BJ (cell line): ENCODE data around the gene TMED6. TPM values are rescaled to one million over a fixed set of nuclear protein-coding genes. Genes with fewer than 3 reads are reported as not detected.
"Not testable (repeated sequence)": the region's sequence is repeated elsewhere in the genome, so short reads cannot be mapped to it uniquely, and the experiment has no call there.

ENCODE experiments used
- CTCF ChIA-PET: fragments of 350-600 bp; formaldehyde crosslinking; extraction: SDS; loops from one replicate; lab custom pipeline; 2021; ENCODE audit warnings: antibody characterized with exemption, inconsistent platforms; lab: Yijun Ruan, JAX
- POLR2A ChIA-PET: fragments of 300-600 bp; sonication (Branson Sonifier 250); formaldehyde crosslinking; extraction: SDS; loops from one replicate; lab custom pipeline; 2021; ENCODE audit warnings: antibody characterized with exemption; lab: Charles Lee
- DNase-seq: peaks from one replicate; pipeline ENCODE4 v3.0.0-alpha.2; 2011; ENCODE audit warnings: low read depth
- H3K27me3 ChIP-seq: 2 replicates; pipeline ENCODE4 v1.6.0; 2011; ENCODE audit warnings: low read length; ENCODE audit not compliant: control insufficient read depth, insufficient read depth
- H3K36me3 ChIP-seq: 2 replicates; pipeline ENCODE4 v1.5.1; 2011; ENCODE audit warnings: low read length; ENCODE audit not compliant: control insufficient read depth, insufficient read depth
- H3K4me3 ChIP-seq: 2 replicates; pipeline ENCODE4 v1.5.1; 2011; ENCODE audit warnings: low read depth, mild to moderate bottlenecking, control low read depth, low read length
- CTCF ChIP-seq: IDR thresholded peaks from 2 replicates; pipeline ENCODE4 v1.5.1; 2011; ENCODE audit warnings: low read depth, mild to moderate bottlenecking, control low read depth, inconsistent platforms, low read length, moderate library complexity; ENCODE audit not compliant: insufficient read depth
- polyA plus RNA-seq: library from polyadenylated mRNA; depleted of rRNA; stranded (reverse); fragments of >200 nt; gene quantifications from 2 replicates; pipeline ENCODE4 v1.2.3, GENCODE V29; 2011

The TMED6 gene
- polyA plus RNA-seq, 1 experiment = not detected

- TF ChIP-seq CTCF = no peak
- Histone ChIP-seq H3K27me3 (no peaks in the 10 kb centered on the region), H3K36me3 (peaks cover 7% of the 10 kb centered on the region), H3K4me3 (no peak overlapping the region)
- CTCF ChIA-PET = interaction anchor here (0.9 to 1.4 kb wide), 2 partner anchors 16 to 149 kb away, joined by 3 read pairs; no protein-coding TSS in a partner anchor
- no peak for DNase-seq
- POLR2A ChIA-PET = no interaction called here
Observed at GRCh38 chr16:69302301-69302700, 49.3 kb downstream of the TMED6 start.

GRCh38 chr16:69301861-69302260 is 49.7 kb downstream of the TMED6 start:
- CTCF ChIA-PET = interaction anchor here (0.7 to 1.4 kb wide), 2 partner anchors 136 to 148 kb away, joined by 3 read pairs; no protein-coding TSS in a partner anchor
- POLR2A ChIA-PET = no interaction called here

GRCh38 chr16:69301187-69301586 is 50.4 kb downstream of the TMED6 start:
- POLR2A ChIA-PET = no interaction called here

More at GRCh38 chr16:69301861-69302260, 49.7 kb downstream of the TMED6 start:
- DNase-seq = no peak
- no peak overlapping the region for H3K4me3 ChIP-seq
- no peak for TF ChIP-seq CTCF
- no peaks in the 10 kb centered on the region for H3K27me3 ChIP-seq
- H3K36me3 ChIP-seq = peaks cover 7% of the 10 kb centered on the region

GRCh38 chr16:69298261-69298660 is 53.3 kb downstream of the TMED6 start:
- TF ChIP-seq CTCF = no peak
- CTCF ChIA-PET = no interaction called here
- no peak overlapping the region for H3K4me3 ChIP-seq

More at GRCh38 chr16:69301187-69301586, 50.4 kb downstream of the TMED6 start:
- CTCF ChIA-PET = interaction anchor here (0.7 to 1.4 kb wide), 4 partner anchors 14 to 147 kb away, joined by 3 read pairs; no protein-coding TSS in a partner anchor
- DNase-seq = no peak
- peaks cover 7% of the 10 kb centered on the region for H3K36me3 ChIP-seq
- no peaks in the 10 kb centered on the region for H3K27me3 ChIP-seq
- no peak overlapping the region for H3K4me3 ChIP-seq
- TF ChIP-seq CTCF = no peak

GRCh38 chr16:69296771-69297170 is 54.8 kb downstream of the TMED6 start:
- H3K4me3 ChIP-seq, DNase-seq, H3K36me3 ChIP-seq, H3K27me3 ChIP-seq, POLR2A ChIA-PET: not testable (repeated sequence)
- CTCF ChIA-PET = interaction anchor here (0.6 kb wide), 1 partner anchor 1829 kb away, joined by 3 read pairs; no protein-coding TSS in a partner anchor

More at GRCh38 chr16:69298261-69298660, 53.3 kb downstream of the TMED6 start:
- peaks cover 7% of the 10 kb centered on the region for H3K36me3 ChIP-seq
- POLR2A ChIA-PET = no interaction called here
- no peaks in the 10 kb centered on the region for H3K27me3 ChIP-seq
- DNase-seq = no peak

GRCh38 chr16:69294051-69294450 is 57.5 kb downstream of the TMED6 start:
- CTCF ChIA-PET = interaction anchor here (0.6 kb wide), 1 partner anchor 147 kb away, joined by 3 read pairs; no protein-coding TSS in a partner anchor
- POLR2A ChIA-PET = no interaction called here
- DNase-seq = no peak

More at GRCh38 chr16:69294051-69294450, 57.5 kb downstream of the TMED6 start:
- no peaks in the 10 kb centered on the region for H3K27me3 ChIP-seq
- no peak for TF ChIP-seq CTCF
- no peak overlapping the region for H3K4me3 ChIP-seq
- peaks cover 3% of the 10 kb centered on the region for H3K36me3 ChIP-seq
